K562 (cell line): ENCODE results near the gene TMEM107. TPM values are rescaled to one million over a fixed set of nuclear protein-coding genes. Genes with fewer than 3 reads are reported as not detected.

Source experiments
- ZBTB40 ChIP-seq, 2 experiments: fragments of 450-650 bp in 1 of 2; sonication (generic) in 1 of 2; formaldehyde crosslinking in 1 of 2; IDR thresholded peaks; 2 replicates each; pipeline versions ENCODE4 v1.7.1 to v1.9.0; 2016 to 2022; ENCODE audit warnings: inconsistent platforms in 1 of 2, mild to moderate bottlenecking in 1 of 2, missing genetic modification reagents in 1 of 2
- polyA plus RNA-seq, 8 experiments: library from polyadenylated mRNA; depleted of rRNA in 4 of 8; stranded (reverse) in 5 of 8; unstranded in 3 of 8; fragments of >200 nt; fragmentation: Nextera tagmentation in 2 of 8; fragmentation: Illumina TruSeq in 1 of 8; extraction: Ambion mirVana in 2 of 8; extraction: Trizol in 1 of 8; gene quantifications; 2 replicates each; pipeline versions ENCODE4 v1.2.1 to v1.2.3, GENCODE V29; 2011 to 2014; ENCODE audit warnings: inconsistent platforms in 1 of 8, missing spikeins in 1 of 8
- total RNA-seq, 7 experiments: library from RNA; depleted of rRNA in 6 of 7; stranded (reverse); fragments of >200 nt in 6 of 7; fragmentation: Illumina TruSeq in 2 of 7; extraction: Trizol in 2 of 7; gene quantifications; 2 replicates each; pipeline versions ENCODE4 v1.2.1 to v1.2.3, GENCODE V29; 2011 to 2021; ENCODE audit warnings: low replicate concordance in 1 of 7

The TMEM107 gene
- total and polyA plus RNA-seq, 9 of the 15 experiments (the other 6 are each of a cell fraction or from before 2014, with no cell fraction given), result 7.1 to 26.2 (median 16.9) TPM

DNA sequence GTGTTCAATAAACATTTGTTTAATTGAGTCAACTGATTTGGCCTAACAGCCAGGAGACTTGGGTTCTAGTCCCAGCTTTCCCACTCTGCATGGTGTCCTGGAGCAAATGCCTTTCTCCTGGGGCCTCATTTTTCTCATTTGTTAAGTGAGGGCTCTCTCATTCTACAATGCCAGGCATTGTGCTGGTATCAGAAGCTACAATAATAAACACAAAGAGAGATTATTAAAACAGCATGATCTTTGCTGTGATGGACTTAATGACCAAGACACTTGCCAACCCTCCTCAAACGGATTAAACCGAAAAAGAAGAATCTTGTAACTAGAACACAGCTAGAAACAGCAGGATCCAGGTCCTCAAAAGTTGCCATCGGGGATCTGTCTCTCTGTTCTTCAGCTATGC lies 8.7 kb downstream of the TMEM107 start (continued):
- no peak for TF ChIP-seq ZBTB40 (IDR thresholded peaks at IDR 0.05)
- no peak for TF ChIP-seq ZBTB40 (CRISPR knock-in tag; IDR thresholded peaks at IDR 0.05)
- TF ChIP-seq, all 486 proteins: peak for 0
